AG08396 (cell line): ENCODE results near the gene PLD1.
A peak's percentile ranks its signal among the peaks of the same experiment; 100 is the strongest.
"Not testable (repeated sequence)": the region's sequence is repeated elsewhere in the genome, so short reads cannot be mapped to it uniquely, and the experiment has no call there.

ENCODE experiments used
- DNase-seq: peaks from one replicate; pipeline ENCODE4 v3.0.0; 2012; ENCODE audit warnings: low spot score, mixed read lengths

The PLD1 gene

GRCh38 chr3:171815973-171816595 lies 5.8 kb upstream of the PLD1 start:
- DNase-seq: no peak

- DNase-seq: not testable (repeated sequence)
Measured at GRCh38 chr3:171814662-171815061, 4.4 kb upstream of the PLD1 start.

- no peak for DNase-seq
Measured at GRCh38 chr3:171813897-171814460, 3.7 kb upstream of the PLD1 start.

GRCh38 chr3:171813278-171813896 lies 3.1 kb upstream of the PLD1 start:
- DNase-seq: no peak

GRCh38 chr3:171812811-171813210 lies 2.5 kb upstream of the PLD1 start:
- DNase-seq: no peak

- DNase-seq: no peak
Measured at GRCh38 chr3:171811913-171812335, 1.6 kb upstream of the PLD1 start.

GRCh38 chr3:171811295-171811912 lies 1.1 kb upstream of the PLD1 start:
- peak; percentile 69 for DNase-seq

GRCh38 chr3:171810629-171811294 lies 479 bp upstream of the PLD1 start:
- no peak for DNase-seq

GRCh38 chr3:171809611-171809860 lies 747 bp downstream of the PLD1 start:
- DNase-seq: no peak

GRCh38 chr3:171807806-171808205 lies 2.5 kb downstream of the PLD1 start:
- no peak for DNase-seq

GRCh38 chr3:171807129-171807675 lies 3.1 kb downstream of the PLD1 start:
- DNase-seq: no peak

GRCh38 chr3:171806200-171807128 lies 3.8 kb downstream of the PLD1 start:
- peak; percentile 33 for DNase-seq

GRCh38 chr3:171805687-171806086 lies 4.6 kb downstream of the PLD1 start:
- DNase-seq: no peak

GRCh38 chr3:171804618-171805389 lies 5.5 kb downstream of the PLD1 start:
- no peak for DNase-seq

- DNase-seq: no peak
Measured at GRCh38 chr3:171803044-171803443, 7.2 kb downstream of the PLD1 start.

- no peak for DNase-seq
Measured at GRCh38 chr3:171802590-171802956, 7.7 kb downstream of the PLD1 start.

GRCh38 chr3:171801738-171802589 lies 8.3 kb downstream of the PLD1 start:
- peak; percentile 21 for DNase-seq

- no peak for DNase-seq
Measured at GRCh38 chr3:171799501-171799900, 10.8 kb downstream of the PLD1 start.

- DNase-seq: no peak
Measured at GRCh38 chr3:171797873-171798272, 12.4 kb downstream of the PLD1 start.

GRCh38 chr3:171797265-171797679 lies 13.0 kb downstream of the PLD1 start:
- no peak for DNase-seq
